ENCODE data around the gene FLNB.

FLNB gene

GRCh38 chr3:58169371-58169770 is 161.1 kb downstream of the FLNB start:
- no peak for DNase-seq

- DNase-seq: no peak
These were observed 162.2 kb downstream of the FLNB start for GRCh38 chr3:58170376-58170775.

GRCh38 chr3:58171126-58171525 is 162.9 kb downstream of the FLNB start:
- DNase-seq: no peak

- DNase-seq: peak; percentile 55
These were observed 164.9 kb downstream of the FLNB start for GRCh38 chr3:58173029-58173668.

DNA sequence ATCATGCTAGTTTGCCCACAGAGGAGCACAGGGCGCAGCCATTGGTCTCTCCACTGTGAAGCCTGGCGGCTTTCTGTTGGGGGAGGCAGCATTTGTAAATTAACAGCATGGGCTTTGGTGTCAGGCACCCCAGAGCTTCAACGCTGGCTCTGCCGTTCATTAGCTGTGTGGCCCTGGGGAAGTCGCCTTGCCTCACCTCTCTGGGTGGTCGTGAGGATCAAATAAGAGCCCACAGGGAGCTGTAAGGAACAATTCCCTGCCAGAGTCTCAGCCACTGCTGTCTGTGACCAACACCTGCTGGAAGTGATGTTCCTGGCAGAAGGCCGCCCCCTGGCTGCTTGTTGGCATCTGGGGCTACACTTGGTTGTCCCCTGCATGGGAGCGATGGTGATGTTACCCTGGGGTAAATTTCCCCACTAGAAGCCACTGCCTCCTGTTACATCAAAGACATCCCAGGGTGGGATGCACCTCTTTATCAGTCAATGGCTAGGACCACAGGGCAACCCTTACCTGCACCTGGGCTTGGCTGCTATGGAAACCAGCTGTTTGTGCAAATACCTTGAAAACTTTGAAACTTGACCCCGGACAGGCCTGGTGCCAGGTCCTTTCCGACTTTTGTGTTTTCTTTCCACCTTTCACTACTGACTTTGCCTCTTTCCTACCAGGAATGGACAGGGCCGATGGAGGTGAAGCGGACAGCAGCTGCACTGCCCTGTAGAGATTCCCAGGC is 165.6 kb downstream of the FLNB start:
- DNase-seq: peak; percentile 85

GRCh38 chr3:58175187-58175436 is 166.9 kb downstream of the FLNB start:
- no peak for DNase-seq

- peak; percentile 28 for DNase-seq
These were observed 167.4 kb downstream of the FLNB start for GRCh38 chr3:58175437-58176184.

DNA sequence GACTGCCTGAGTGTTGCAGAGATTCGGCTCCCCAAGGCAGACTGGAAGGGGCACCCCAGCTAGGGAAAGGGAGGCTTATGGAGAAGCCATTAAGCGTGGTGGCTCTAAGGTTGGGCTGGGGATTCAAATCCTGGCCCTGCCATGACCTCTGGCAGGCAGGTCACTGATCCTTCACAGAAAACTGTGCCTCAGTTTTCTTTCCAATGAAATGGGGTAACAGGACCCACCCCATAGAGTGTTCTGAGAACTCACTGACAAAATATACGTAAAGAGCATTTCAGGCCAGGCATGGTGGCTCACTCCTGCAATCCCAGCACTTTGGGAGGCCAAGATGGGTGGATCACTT is 167.9 kb downstream of the FLNB start:
- DNase-seq: no peak

DNA sequence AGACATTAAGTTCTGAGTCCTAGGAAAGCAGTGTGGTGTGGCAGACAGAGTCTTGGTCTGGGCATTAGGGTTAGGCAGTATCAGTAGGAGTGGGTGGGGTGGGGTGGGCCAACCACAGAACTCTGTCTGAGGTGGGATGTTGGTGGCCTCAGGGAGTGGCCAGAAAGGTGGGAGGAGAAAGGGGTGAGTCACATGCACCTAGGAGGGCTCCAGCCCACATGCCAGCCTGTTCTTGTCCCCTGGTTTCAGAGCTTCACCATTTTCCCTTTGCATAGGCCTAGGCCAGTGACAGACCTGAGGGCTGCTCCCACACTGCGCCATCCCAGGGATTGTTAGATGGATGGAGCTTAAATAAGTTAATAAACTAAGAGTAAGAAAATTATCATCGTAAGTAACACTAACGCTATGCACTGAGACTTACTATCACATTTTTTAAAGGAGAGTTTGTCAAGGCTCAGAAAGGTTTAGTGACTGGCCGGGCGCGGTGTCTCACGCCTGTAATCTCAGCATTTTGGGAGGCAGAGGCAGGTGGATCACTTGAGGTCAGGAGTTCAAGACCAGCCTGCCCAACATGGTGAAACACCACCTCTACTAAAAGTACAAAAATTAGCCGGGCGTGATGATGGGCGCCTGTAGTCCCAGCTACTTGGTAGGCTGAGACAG is 168.7 kb downstream of the FLNB start:
- DNase-seq: no peak

GRCh38 chr3:58177747-58178527 is 169.7 kb downstream of the FLNB start:
- DNase-seq: peak; percentile 77

- DNase-seq: no peak
These were observed 170.5 kb downstream of the FLNB start for GRCh38 chr3:58178528-58179234.

GRCh38 chr3:58179235-58180098 is 171.2 kb downstream of the FLNB start:
- peak; percentile 48 for DNase-seq

GRCh38 chr3:58180099-58180880 is 172.1 kb downstream of the FLNB start:
- DNase-seq: no peak

DNA sequence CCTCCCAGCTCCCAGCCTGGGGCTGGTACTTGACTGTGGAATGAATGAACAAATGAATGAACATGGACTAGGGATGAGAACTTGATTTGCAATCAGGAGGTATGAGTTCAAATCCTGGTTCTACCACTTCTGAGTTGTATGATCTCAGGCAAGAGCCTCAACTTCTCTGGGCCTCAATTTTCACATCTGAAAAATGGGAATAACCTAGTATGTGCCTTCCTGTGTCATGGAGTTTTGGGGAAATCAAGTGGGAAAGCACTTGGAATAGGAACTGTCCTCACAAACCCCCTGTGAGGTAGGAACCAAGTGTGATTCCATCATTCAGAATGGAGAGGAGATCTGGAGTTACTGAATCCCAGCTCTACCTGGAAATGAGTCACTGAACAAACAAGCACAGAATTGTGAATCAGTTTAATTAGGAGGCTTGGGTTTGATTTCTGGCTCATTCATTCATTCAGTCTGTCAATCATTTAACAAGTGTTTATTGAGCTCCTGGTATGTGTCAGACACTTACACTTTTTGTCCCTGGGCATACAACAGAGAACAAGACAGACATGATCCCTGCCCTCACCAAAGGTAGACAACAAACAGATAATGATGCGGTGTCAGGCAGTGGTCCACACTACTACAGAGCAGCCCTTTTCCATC is 172.8 kb downstream of the FLNB start:
- peak; percentile 81 for DNase-seq

- no peak for DNase-seq
These were observed 175.0 kb downstream of the FLNB start for GRCh38 chr3:58183221-58183620.

DNA sequence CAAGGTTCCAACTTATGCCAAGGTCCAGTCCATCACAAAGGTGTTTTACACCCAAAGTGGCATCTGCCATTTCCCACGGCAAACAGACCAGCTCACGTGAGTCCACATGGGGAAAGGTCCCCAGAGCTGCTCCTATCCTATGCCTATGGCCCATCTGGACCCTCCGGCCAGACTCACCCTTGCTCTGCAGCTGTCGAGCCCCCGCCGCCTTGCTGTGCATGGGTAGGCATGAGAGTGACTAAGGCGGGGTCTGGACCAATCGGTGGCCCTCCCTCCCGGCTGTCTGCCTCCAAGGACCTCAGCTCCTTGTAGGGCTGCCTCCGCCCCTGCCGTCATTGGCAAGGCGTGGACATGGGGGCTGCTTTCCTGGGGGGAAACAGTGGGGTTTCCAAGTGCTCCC is 175.7 kb downstream of the FLNB start:
- DNase-seq: no peak

GRCh38 chr3:58184309-58184981 is 176.2 kb downstream of the FLNB start:
- DNase-seq: peak; percentile 4

DNA sequence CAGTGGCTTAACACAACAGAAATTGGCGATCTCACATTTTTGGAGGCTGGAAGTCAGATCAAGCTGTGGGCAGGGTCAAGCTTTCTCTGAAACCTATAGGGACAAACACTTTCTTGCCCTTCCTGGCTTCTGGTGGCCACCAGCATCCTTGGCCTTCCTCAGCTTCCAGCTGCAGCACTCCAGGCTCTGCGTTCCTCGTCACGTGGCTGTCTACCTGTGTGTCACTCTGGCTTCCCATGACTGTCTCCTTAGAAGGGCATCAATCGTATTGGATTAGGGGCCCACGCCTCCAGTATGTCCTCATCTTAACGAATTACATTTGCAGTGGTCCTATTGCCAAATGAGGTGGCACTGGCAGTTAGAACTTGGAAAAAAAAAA is 176.7 kb downstream of the FLNB start:
- no peak for DNase-seq

GRCh38 chr3:58188173-58188564 is 179.9 kb downstream of the FLNB start:
- DNase-seq: no peak
